SIG-M5 treated with dmso at 0.1 percent for 504 hours (cell line): Measurements from ENCODE around the gene PCSK5.
"Not testable (repeated sequence)": the region's sequence is repeated elsewhere in the genome, so short reads cannot be mapped to it uniquely, and the experiment has no call there.

Source experiments
- DNase-seq: peaks from one replicate; lab custom pipeline; 2025; ENCODE audit not compliant: unreplicated experiment; lab: John Stamatoyannopoulos, UW

Gene PCSK5

GRCh38 chr9:76296561-76297310 is 406.3 kb downstream of the PCSK5 start:
- DNase-seq = no peak

GRCh38 chr9:76297721-76298239 is 407.3 kb downstream of the PCSK5 start:
- no peak for DNase-seq

- DNase-seq = no peak
Observed at GRCh38 chr9:76298521-76299144, 408.2 kb downstream of the PCSK5 start.

GRCh38 chr9:76302543-76302942 is 412.1 kb downstream of the PCSK5 start:
- no peak for DNase-seq

GRCh38 chr9:76302947-76303550 is 412.6 kb downstream of the PCSK5 start:
- peak; percentile 62 for DNase-seq

GRCh38 chr9:76307047-76307446 is 416.6 kb downstream of the PCSK5 start:
- not testable (repeated sequence) for DNase-seq

GRCh38 chr9:76310577-76310976 is 420.1 kb downstream of the PCSK5 start:
- DNase-seq = no peak

- no peak for DNase-seq
Observed at GRCh38 chr9:76310991-76311390, 420.5 kb downstream of the PCSK5 start.

GRCh38 chr9:76311537-76311936 is 421.1 kb downstream of the PCSK5 start:
- DNase-seq = no peak

- no peak for DNase-seq
Observed at GRCh38 chr9:76313771-76314170, 423.3 kb downstream of the PCSK5 start.

GRCh38 chr9:76314321-76314720 is 423.8 kb downstream of the PCSK5 start:
- DNase-seq = no peak

GRCh38 chr9:76316069-76316468 is 425.6 kb downstream of the PCSK5 start:
- no peak for DNase-seq

GRCh38 chr9:76319466-76319865 is 429.0 kb downstream of the PCSK5 start:
- not testable (repeated sequence) for DNase-seq

- DNase-seq = no peak
Observed at GRCh38 chr9:76321195-76321828, 430.8 kb downstream of the PCSK5 start.

GRCh38 chr9:76322810-76323209 is 432.3 kb downstream of the PCSK5 start:
- no peak for DNase-seq

- DNase-seq = no peak
Observed at GRCh38 chr9:76323490-76323889, 433.0 kb downstream of the PCSK5 start.

GRCh38 chr9:76324030-76324429 is 433.6 kb downstream of the PCSK5 start:
- DNase-seq = not testable (repeated sequence)

GRCh38 chr9:76330034-76330433 is 439.6 kb downstream of the PCSK5 start:
- DNase-seq = no peak

GRCh38 chr9:76333388-76333787 is 442.9 kb downstream of the PCSK5 start:
- no peak for DNase-seq

- DNase-seq = no peak
Observed at GRCh38 chr9:76333964-76334363, 443.5 kb downstream of the PCSK5 start.

- no peak for DNase-seq
Observed at GRCh38 chr9:76336027-76336426, 445.6 kb downstream of the PCSK5 start.

GRCh38 chr9:76338418-76338817 is 447.9 kb downstream of the PCSK5 start:
- no peak for DNase-seq
